ENCODE results near the gene STK16.
"Not testable (repeated sequence)": the region's sequence is repeated elsewhere in the genome, so short reads cannot be mapped to it uniquely, and the experiment has no call there.

STK16 gene

GRCh38 chr2:219272995-219273394 is 27.7 kb downstream of the STK16 start:
- DNase-seq: no peak

- no peak for DNase-seq
Observed at GRCh38 chr2:219273937-219274336, 28.7 kb downstream of the STK16 start.

GRCh38 chr2:219274361-219274921 is 29.2 kb downstream of the STK16 start:
- no peak for DNase-seq

GRCh38 chr2:219277703-219278654 is 32.7 kb downstream of the STK16 start:
- DNase-seq: peak; percentile 74

DNA sequence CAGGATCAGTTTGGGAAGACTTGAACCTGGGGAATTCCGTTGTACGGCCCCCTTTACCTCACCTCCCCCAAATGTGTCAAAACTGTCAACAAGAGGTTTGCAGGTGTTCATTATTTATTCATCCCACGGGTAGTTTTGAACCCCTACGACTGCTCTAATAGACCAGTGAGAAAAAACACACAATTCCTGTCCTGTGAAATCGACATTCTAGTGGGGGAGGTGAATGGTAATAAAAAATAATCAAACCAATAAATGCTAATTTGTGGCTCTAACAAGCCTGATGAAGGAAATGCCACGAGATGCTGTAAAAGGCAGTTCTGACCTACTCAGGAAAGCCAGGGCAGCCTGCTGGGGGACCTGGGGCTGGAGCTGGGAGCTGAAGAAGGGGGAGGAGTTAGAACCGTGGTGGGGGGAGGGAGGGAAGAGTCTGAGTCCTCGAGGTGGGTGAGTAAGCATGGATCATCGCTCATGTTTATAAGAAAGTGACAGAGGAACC is 33.4 kb downstream of the STK16 start:
- DNase-seq: no peak

DNA sequence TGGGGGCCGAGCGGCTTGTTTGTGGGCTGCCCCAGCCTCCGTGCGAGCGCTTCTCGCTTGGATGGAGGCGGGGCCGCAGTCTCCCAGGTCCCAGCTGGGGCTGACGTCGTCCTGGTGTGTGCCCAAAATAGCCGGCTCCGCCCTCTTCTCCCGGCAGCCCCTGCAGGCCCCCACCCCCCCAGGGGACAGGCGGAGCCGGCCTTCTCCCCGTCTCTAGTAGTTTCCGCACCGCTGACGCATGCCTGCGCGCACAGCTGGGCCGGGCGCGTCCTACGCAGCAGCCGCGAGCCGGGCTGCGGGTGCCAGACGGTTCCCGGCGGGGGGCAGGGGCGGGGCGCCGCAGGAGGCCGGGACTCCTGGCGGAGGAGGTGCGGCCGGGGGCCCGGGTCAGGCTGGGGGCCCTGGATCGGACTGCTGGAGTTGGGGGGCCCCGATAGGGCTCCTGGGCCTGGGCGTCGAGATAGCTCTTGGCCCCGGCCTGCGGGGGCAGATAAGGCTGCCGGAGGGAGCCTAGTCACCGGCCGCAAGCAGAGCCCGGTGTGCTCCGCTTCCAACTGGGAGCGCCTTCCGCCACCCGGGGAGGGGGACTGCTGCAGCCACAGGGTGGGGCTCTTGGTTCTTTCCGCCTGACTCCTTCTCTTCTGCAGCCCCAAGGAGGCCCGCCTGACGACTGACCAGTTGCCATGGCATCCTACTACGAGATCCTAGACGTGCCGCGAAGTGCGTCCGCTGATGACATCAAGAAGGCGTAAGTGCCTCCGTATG is 34.1 kb downstream of the STK16 start, which contains the start of gene DNAJB2:
Gene DNAJB2, plus strand, starts transcription at position 216 of the 765 bp plus-strand sequence. Its CDS starts 468 bp downstream, at position 684.
- peak; percentile 99 for DNase-seq

- DNase-seq: no peak
Observed at GRCh38 chr2:219279916-219280516, 34.7 kb downstream of the STK16 start.

DNA sequence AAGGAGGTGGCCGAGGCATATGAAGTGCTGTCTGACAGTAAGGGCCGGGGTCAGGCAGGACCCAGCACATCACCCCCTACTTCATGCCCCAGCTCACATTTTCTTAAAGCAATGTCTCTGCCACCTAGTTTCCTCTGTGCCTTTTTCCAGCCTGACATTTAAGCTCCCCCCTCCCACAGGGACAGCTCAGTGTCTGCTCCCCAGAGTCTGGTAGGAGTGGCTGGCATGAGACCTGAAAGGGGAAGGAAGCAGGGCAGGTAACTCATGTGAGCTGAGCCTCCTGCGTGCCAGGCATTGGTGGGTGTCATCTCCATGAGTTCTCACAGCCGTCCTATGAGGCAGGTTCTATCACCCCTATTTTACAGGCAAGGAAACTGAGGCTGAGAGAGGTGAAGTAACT is 35.4 kb downstream of the STK16 start:
- DNase-seq: no peak

GRCh38 chr2:219281588-219281987 is 36.3 kb downstream of the STK16 start:
- no peak for DNase-seq

DNA sequence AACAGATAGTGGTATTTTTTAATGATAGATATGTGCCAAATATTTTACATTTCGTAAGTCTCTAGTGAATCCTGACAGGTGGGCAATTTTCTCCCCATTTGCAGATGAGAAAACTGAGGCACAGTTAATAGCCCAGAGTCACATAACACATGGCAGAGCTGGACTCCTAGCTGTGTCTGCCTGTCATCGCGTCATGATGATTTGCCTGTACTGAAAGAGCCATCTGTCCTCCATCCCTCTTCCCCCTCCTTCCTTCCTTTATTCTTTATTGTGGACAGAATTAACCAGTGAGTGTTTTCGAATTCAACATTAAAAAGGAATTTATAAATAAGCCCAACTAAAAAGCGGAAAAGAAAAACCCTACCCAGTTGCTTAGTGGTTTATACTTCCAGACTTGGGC is 37.1 kb downstream of the STK16 start:
- no peak for DNase-seq

DNA sequence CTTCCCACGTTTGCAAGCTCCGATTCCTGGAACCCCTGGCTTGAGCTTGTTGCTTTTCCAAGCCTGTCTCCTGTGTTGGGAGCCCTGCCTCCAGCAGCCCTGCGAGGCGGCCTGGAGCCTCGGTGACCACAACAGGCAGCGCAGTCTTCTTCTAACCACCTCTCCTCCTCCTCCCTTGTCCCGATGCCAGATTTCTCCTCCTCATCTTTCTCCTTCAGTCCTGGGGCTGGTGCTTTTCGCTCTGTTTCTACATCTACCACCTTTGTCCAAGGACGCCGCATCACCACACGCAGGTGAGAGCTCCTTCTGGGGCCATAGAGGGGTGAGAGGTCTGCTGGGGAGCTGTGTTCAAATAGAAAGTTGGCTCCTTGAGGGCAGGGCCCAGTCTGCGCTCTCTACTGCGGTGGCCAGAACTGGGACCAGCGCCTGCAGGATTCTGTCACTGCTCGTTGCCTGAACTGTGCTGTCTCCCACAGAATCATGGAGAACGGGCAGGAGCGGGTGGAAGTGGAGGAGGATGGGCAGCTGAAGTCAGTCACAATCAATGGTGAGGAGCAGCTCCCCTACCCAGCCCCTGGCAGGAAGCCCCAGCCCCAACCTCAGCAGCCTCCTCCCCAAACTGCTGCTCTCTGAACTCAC is 37.8 kb downstream of the STK16 start:
- DNase-seq: no peak

DNA sequence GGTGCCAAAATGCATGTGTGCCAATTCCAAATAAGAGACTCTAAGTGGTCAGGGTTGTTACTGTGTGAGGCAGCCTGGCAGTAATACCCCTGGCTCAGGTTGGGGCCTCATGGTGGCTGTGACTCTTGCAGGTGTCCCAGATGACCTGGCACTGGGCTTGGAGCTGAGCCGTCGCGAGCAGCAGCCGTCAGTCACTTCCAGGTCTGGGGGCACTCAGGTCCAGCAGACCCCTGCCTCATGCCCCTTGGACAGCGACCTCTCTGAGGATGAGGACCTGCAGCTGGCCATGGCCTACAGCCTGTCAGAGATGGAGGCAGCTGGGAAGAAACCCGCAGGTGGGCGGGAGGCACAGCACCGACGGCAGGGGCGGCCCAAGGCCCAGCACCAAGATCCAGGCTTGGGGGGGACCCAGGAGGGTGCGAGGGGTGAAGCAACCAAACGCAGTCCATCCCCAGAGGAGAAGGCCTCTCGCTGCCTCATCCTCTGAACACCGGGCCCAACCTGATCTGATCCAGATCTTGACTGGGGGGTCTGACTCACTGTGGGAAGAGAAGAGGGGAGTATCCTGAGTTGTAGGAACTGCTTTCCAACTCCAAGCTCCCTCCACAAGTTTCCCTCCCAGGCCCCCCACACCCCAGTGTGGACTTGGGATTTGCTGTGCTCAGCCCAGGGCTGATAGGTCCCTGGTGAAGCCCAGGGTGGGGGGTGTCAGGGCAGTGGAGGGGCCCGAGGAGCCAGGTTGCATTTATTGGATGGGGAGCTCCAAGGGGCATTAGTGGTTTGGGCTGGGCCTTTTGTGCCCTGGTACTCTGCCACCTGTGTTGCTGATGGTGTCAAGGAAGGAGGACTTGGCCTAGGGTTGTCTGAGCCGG is 39.5 kb downstream of the STK16 start:
- DNase-seq: no peak

- no peak for DNase-seq
Observed at GRCh38 chr2:219285373-219285735, 40.1 kb downstream of the STK16 start.

DNA sequence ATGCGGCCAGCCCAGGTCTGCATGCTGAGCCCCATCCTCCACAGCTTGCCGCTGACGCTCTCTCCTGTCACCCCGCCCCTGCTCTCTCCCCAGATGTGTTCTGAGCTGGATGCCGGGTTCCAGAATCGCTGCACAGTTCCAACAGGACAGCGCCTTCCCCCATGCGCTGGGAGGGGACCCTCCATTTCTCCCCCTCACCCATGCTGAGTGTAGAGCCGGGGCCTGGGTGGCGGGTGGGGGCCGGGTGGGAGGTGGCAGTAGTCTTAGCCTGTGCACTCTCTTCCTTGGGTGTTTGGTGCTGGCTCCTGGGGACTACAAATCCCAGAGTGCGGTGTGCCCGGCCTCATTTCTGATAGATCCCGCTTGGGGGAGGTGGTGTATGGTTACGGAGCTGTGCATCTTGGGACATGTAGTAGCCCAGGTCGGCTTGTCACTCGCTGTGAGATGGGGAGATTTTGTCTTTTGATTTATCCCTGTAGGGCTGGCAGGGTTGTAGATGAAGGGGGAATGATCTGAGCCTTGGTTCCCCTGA is 40.7 kb downstream of the STK16 start:
- no peak for DNase-seq

- no peak for DNase-seq
Observed at GRCh38 chr2:219286436-219287115, 41.3 kb downstream of the STK16 start.

- DNase-seq: not testable (repeated sequence)
Observed at GRCh38 chr2:219287116-219287440, 41.8 kb downstream of the STK16 start.

DNA sequence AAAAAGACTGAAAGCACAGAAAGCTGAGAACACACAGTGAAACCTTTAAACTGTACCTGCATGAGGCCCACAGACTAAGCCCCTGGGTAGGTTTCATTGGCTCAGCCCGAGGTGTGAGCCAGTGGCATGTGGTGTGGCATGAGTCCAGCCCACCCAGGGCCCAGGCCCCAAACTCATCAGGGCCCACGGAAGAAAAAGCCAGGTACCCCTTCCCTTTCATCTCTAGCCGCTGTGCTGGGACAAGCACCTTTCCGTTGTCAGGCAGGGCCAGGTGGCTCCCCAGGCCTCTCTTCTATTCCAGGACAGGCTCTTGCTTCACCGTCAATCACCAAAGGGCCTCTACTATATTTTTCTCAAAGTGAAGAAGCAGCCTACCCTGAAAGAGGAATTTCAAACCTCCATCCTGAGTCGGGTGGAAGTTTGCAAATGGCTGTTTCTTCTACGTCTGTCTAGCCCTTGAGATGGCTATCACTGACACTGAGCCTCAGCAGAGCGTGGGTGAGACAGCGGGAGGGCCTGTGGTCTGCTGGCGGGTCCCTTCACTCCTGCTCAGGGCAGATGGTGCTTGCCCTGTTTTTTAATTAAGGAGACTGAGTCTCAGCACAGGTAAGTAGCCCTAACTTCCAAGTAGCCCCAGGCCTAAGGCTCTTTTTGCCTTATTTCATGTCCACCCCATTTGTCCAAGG is 42.4 kb downstream of the STK16 start:
- no peak for DNase-seq

- no peak for DNase-seq
Observed at GRCh38 chr2:219289195-219289536, 43.9 kb downstream of the STK16 start.

- no peak for DNase-seq
Observed at GRCh38 chr2:219289537-219290361, 44.5 kb downstream of the STK16 start.
